ENCODE data around the gene IL17RB.

IL17RB gene

DNA sequence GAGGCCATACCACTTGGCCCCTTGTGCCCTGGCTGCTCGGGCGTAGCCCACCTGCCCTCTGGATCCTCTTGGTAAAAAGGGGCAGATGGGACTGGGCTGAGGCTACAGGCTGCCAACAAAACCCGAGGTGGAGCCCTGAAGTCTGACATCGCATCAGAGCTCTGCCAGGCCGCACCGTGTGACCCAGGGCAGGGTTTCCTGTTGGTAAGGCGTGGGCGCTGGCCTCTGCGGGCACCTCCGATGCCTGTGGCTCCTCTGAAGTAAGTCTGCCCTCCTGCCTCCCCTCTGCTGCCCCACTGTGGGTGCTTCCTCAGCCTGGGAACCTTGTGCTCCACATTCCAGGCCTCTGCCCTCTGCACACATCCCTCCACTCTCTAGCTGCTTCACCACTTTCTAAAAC lies 9.0 kb upstream of the IL17RB start:
- no peaks in the 10 kb centered on the region for H3K9me2 ChIP-seq (replicated peaks; ENCODE audit: control insufficient read depth, low read length)
- H3K27ac ChIP-seq (ENCODE audit: low read depth, low read length), result no peak overlapping the region
- no peaks in the 10 kb centered on the region for H4K20me1 ChIP-seq (ENCODE audit: control insufficient read depth, insufficient read depth, low read depth, low read length)
- H3K9me3 ChIP-seq (ENCODE audit: control insufficient read depth, insufficient read depth, low read length), result no peaks in the 10 kb centered on the region
- no peaks in the 10 kb centered on the region for H3K79me2 ChIP-seq (ENCODE audit: control insufficient read depth, low read length)
- H3K4me3 ChIP-seq (ENCODE audit: low read length), result no peak overlapping the region
- TF ChIP-seq, protein P1, sequence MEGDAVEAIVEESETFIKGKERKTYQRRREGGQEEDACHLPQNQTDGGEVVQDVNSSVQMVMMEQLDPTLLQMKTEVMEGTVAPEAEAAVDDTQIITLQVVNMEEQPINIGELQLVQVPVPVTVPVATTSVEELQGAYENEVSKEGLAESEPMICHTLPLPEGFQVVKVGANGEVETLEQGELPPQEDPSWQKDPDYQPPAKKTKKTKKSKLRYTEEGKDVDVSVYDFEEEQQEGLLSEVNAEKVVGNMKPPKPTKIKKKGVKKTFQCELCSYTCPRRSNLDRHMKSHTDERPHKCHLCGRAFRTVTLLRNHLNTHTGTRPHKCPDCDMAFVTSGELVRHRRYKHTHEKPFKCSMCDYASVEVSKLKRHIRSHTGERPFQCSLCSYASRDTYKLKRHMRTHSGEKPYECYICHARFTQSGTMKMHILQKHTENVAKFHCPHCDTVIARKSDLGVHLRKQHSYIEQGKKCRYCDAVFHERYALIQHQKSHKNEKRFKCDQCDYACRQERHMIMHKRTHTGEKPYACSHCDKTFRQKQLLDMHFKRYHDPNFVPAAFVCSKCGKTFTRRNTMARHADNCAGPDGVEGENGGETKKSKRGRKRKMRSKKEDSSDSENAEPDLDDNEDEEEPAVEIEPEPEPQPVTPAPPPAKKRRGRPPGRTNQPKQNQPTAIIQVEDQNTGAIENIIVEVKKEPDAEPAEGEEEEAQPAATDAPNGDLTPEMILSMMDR (IDR thresholded peaks at IDR 0.05; ENCODE audit: low read depth, low read length, poor library complexity, severe bottlenecking), result no peak
- no peak for TF ChIP-seq EZH2phosphoT487 (IDR thresholded peaks at IDR 0.05; ENCODE audit: borderline replicate concordance, low read length)
- no peaks in the 10 kb centered on the region for H3K4me1 ChIP-seq (ENCODE audit: control insufficient read depth, low read length)
- no peak overlapping the region for H3K4me2 ChIP-seq (ENCODE audit: low read length)
- H3K36me3 ChIP-seq (ENCODE audit: control insufficient read depth, low read length), result no peaks in the 10 kb centered on the region
- no peaks in the 10 kb centered on the region for H3F3A ChIP-seq (ENCODE audit: control insufficient read depth, insufficient read depth)
- H3K27me3 ChIP-seq (ENCODE audit: control insufficient read depth, low read length), result peaks cover under 1% of the 10 kb centered on the region; the same call in 1 of the 2 replicates

DNA sequence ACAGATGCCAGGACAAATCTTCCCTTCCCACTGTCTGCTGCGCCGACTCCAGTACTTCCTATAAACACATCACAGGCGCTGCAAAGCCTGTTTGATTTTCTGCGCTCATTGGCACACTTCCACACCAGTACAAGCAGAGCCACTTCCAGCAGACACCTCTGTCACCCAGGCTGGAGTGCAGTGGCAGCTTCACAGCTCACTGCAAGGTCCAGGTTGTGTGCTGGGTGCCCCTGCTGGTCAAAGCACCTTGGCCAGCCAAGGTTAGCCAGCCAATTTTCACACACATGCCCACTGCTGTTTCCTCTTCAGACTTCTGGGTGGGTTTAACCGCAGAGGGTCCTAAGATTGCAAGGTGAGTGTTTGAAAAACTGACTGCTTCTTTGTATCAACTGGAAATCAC lies 5.1 kb upstream of the IL17RB start:
- Histone ChIP-seq H3K9me2 (replicated peaks; ENCODE audit: control insufficient read depth, low read length) (no peaks in the 10 kb centered on the region), H3K9me3 (ENCODE audit: control insufficient read depth, insufficient read depth, low read length) (no peaks in the 10 kb centered on the region), H3K27ac (ENCODE audit: low read depth, low read length) (no peak overlapping the region), H3K79me2 (ENCODE audit: control insufficient read depth, low read length) (no peaks in the 10 kb centered on the region), H3K27me3 (ENCODE audit: control insufficient read depth, low read length) (peaks cover 38% of the 10 kb centered on the region), H4K20me1 (ENCODE audit: control insufficient read depth, insufficient read depth, low read depth, low read length) (no peaks in the 10 kb centered on the region), H3F3A (ENCODE audit: control insufficient read depth, insufficient read depth) (no peaks in the 10 kb centered on the region), H3K36me3 (ENCODE audit: control insufficient read depth, low read length) (no peaks in the 10 kb centered on the region), H3K4me1 (ENCODE audit: control insufficient read depth, low read length) (peaks cover 10% of the 10 kb centered on the region), H3K4me2 (ENCODE audit: low read length) (no peak overlapping the region), H3K4me3 (ENCODE audit: low read length) (no peak overlapping the region)
- no peak for TF ChIP-seq EZH2phosphoT487 (IDR thresholded peaks at IDR 0.05; ENCODE audit: borderline replicate concordance, low read length)
- TF ChIP-seq, protein P1 (IDR thresholded peaks at IDR 0.05; ENCODE audit: low read depth, low read length, poor library complexity, severe bottlenecking), result no peak

DNA sequence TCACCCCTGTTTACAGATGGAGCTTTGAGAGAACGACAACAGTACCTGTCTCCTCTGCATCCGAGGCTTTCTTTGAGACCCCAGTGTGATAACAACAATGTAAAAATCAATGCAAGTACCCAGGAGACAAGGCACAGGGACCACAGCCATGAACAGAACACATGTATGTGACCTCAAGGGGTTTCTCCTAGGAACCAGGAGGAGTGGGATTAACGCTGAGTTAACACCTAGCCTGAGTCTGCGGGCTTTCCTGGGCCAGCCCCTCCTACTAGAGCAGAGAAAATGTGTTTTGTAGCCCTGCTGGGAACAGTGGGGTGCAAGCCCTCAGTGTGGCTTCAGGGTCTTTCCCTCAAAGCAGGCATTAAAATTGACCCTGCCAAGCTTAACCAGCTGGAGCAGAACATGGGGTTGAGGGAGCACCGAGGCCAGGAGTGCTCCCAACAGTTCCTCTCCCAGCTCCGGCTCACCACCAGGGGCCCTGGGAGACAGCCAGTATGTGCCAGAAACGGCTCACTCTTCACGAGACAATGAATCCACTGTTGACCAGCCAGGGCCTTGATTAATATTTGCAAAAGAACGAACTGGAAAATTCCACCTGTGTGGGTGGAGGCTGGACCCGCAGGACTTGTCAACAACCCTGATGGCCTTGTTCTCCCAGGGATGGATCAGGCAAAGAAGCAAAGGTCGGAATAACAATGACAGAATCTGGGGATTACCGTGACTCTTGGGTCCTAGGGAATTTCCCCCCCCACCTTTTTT lies 3.8 kb upstream of the IL17RB start:
- H3K4me2 ChIP-seq (ENCODE audit: low read length), result no peak overlapping the region
- H3K36me3 ChIP-seq (ENCODE audit: control insufficient read depth, low read length), result no peaks in the 10 kb centered on the region
- no peak for TF ChIP-seq EZH2phosphoT487 (IDR thresholded peaks at IDR 0.05; ENCODE audit: borderline replicate concordance, low read length)
- TF ChIP-seq, protein P1 (IDR thresholded peaks at IDR 0.05; ENCODE audit: low read depth, low read length, poor library complexity, severe bottlenecking), result no peak
- H3K9me2 ChIP-seq (replicated peaks; ENCODE audit: control insufficient read depth, low read length), result no peaks in the 10 kb centered on the region
- H3F3A ChIP-seq (ENCODE audit: control insufficient read depth, insufficient read depth), result no peaks in the 10 kb centered on the region
- no peak overlapping the region for H3K27ac ChIP-seq (ENCODE audit: low read depth, low read length)
- H3K9me3 ChIP-seq (ENCODE audit: control insufficient read depth, insufficient read depth, low read length), result no peaks in the 10 kb centered on the region
- H3K4me3 ChIP-seq (ENCODE audit: low read length), result no peak overlapping the region
- no peaks in the 10 kb centered on the region for H4K20me1 ChIP-seq (ENCODE audit: control insufficient read depth, insufficient read depth, low read depth, low read length)
- peaks cover 10% of the 10 kb centered on the region for H3K4me1 ChIP-seq (ENCODE audit: control insufficient read depth, low read length)
- peaks cover 47% of the 10 kb centered on the region for H3K27me3 ChIP-seq (ENCODE audit: control insufficient read depth, low read length)
- H3K79me2 ChIP-seq (ENCODE audit: control insufficient read depth, low read length), result no peaks in the 10 kb centered on the region

All from DOHH2 (cell line).